GM12875 (cell line): ENCODE data around the gene NDUFV2.
"Not testable (repeated sequence)": the region's sequence is repeated elsewhere in the genome, so short reads cannot be mapped to it uniquely, and the experiment has no call there.

ENCODE experiments used
- H3K4me3 ChIP-seq: one replicate; pipeline ENCODE4 v1.5.1; 2011; ENCODE audit warnings: low read depth, low read length, control low read depth
- CTCF ChIP-seq: IDR thresholded peaks from 2 replicates; pipeline ENCODE4 v1.5.1; 2011; ENCODE audit warnings: low read depth, mild to moderate bottlenecking, control low read depth, inconsistent platforms, low read length, moderate library complexity, borderline replicate concordance; ENCODE audit not compliant: insufficient read depth

The NDUFV2 gene

GRCh38 chr18:9153256-9153655 is 50.8 kb downstream of the NDUFV2 start:
- no peak for TF ChIP-seq CTCF
- no peak overlapping the region for H3K4me3 ChIP-seq

- H3K4me3 ChIP-seq = no peak overlapping the region
- TF ChIP-seq CTCF = no peak
These were observed 54.2 kb downstream of the NDUFV2 start for GRCh38 chr18:9156604-9157249.

GRCh38 chr18:9157806-9158205 is 55.3 kb downstream of the NDUFV2 start:
- no peak for TF ChIP-seq CTCF
- H3K4me3 ChIP-seq = no peak overlapping the region

GRCh38 chr18:9160014-9160413 is 57.5 kb downstream of the NDUFV2 start:
- no peak for TF ChIP-seq CTCF
- no peak overlapping the region for H3K4me3 ChIP-seq

- H3K4me3 ChIP-seq = not testable (repeated sequence)
These were observed 60.2 kb downstream of the NDUFV2 start for GRCh38 chr18:9162663-9163062.

GRCh38 chr18:9164149-9164548 is 61.6 kb downstream of the NDUFV2 start:
- H3K4me3 ChIP-seq = not testable (repeated sequence)

GRCh38 chr18:9165883-9166282 is 63.4 kb downstream of the NDUFV2 start:
- H3K4me3 ChIP-seq = not testable (repeated sequence)

- H3K4me3 ChIP-seq = not testable (repeated sequence)
These were observed 67.0 kb downstream of the NDUFV2 start for GRCh38 chr18:9169515-9169914.

- H3K4me3 ChIP-seq = not testable (repeated sequence)
These were observed 69.4 kb downstream of the NDUFV2 start for GRCh38 chr18:9171919-9172318.

- no peak for TF ChIP-seq CTCF
- H3K4me3 ChIP-seq = no peak overlapping the region
These were observed 70.1 kb downstream of the NDUFV2 start for GRCh38 chr18:9172506-9173127.
